SK-N-MC (cell line): ENCODE data around the gene IMMP2L.

ENCODE experiments used
- EZH2 ChIP-seq: fragments of 200-600 bp; sonication (generic); IDR thresholded peaks from one replicate; pipeline ENCODE4 v1.6.1; 2017; ENCODE audit warnings: antibody characterized with exemption
- POLR2AphosphoS5 ChIP-seq: IDR thresholded peaks from 2 replicates; pipeline ENCODE4 v1.6.1; 2012; ENCODE audit warnings: mild to moderate bottlenecking, low read depth, low read length, borderline replicate concordance

DNA sequence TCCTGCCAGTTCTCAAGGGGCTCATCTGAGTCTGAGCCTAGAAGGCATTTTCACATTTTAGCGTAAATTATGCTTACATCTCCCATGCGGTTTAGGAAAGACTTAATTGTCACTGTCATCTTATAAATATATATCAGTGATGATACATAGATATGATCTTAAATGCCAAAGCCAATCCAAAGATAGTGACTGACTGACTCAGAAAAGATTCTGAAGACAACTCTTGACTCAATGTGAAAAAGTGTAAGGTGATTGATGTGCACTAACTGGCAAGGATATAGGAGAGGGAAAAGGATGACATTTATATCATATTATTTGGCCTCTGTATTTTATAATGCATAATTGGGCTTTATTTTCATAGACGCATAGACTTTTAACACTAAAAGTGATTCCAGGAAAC lies 556.3 kb downstream of the IMMP2L start:
- TF ChIP-seq EZH2 (no peak), POLR2AphosphoS5 (no peak)
